Coronary artery (tissue), 2 donors: ENCODE measurements around the gene NAT9.

Source experiments
- DNase-seq: peaks from one replicate; pipeline ENCODE4 v3.0.0-alpha.2; 2017; ENCODE audit warnings: low spot score
- H3K27ac ChIP-seq, 2 donors: fragments of 200-600 bp; sonication (generic); one replicate each; pipeline ENCODE4 v1.5.1; 2016 to 2019
- H3K4me3 ChIP-seq: fragments of 200-600 bp; sonication (generic); 2 replicates; pipeline ENCODE4 v1.5.1; 2016; ENCODE audit warnings: mild to moderate bottlenecking, moderate library complexity
- TF ChIP-seq, protein P1 (sequence below): fragments of 200-600 bp; sonication (generic); IDR thresholded peaks from one replicate; pipeline ENCODE4 v1.5.1; 2019; ENCODE audit warnings: antibody characterized with exemption

NAT9 gene

GRCh38 chr17:74810699-74811485 lies 34.7 kb upstream of the NAT9 start:
- H3K4me3 ChIP-seq, result no peak overlapping the region
- TF ChIP-seq, protein P1, sequence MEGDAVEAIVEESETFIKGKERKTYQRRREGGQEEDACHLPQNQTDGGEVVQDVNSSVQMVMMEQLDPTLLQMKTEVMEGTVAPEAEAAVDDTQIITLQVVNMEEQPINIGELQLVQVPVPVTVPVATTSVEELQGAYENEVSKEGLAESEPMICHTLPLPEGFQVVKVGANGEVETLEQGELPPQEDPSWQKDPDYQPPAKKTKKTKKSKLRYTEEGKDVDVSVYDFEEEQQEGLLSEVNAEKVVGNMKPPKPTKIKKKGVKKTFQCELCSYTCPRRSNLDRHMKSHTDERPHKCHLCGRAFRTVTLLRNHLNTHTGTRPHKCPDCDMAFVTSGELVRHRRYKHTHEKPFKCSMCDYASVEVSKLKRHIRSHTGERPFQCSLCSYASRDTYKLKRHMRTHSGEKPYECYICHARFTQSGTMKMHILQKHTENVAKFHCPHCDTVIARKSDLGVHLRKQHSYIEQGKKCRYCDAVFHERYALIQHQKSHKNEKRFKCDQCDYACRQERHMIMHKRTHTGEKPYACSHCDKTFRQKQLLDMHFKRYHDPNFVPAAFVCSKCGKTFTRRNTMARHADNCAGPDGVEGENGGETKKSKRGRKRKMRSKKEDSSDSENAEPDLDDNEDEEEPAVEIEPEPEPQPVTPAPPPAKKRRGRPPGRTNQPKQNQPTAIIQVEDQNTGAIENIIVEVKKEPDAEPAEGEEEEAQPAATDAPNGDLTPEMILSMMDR, result no peak
- H3K27ac ChIP-seq, result no peak overlapping the region
- DNase-seq, result no peak

- TF ChIP-seq, protein P1, result no peak
- Histone ChIP-seq H3K4me3 (no peak overlapping the region), H3K27ac (no peak overlapping the region)
- no peak for DNase-seq
These were observed 32.7 kb upstream of the NAT9 start for GRCh38 chr17:74808714-74809430.

GRCh38 chr17:74807925-74808324 lies 31.8 kb upstream of the NAT9 start:
- Histone ChIP-seq H3K4me3 (no peak overlapping the region), H3K27ac (no peak overlapping the region)
- TF ChIP-seq, protein P1, result no peak
- DNase-seq, result no peak

DNA sequence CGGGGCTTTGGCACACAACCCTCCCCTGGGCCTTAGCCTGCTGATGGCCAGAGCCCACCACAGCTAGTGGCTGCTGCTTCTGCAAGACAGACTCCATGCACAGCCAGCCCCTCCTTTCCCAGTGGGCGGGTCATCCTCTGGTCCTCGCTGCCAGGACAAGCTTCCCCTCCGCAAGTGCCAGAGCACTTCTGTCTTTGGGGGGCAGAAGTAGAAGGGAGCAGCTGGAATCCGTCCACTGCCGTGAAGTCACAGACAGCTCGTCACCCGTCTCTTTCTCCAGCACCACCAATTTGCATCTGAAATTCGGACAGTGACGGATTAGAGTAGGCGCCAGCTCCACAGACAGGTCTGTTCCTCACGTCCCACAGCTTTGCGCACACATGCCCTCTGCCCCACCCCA lies 31.3 kb upstream of the NAT9 start:
- no peak for DNase-seq
- H3K27ac ChIP-seq, result no peak overlapping the region
- no peak overlapping the region for H3K4me3 ChIP-seq
- TF ChIP-seq, protein P1, result no peak

DNA sequence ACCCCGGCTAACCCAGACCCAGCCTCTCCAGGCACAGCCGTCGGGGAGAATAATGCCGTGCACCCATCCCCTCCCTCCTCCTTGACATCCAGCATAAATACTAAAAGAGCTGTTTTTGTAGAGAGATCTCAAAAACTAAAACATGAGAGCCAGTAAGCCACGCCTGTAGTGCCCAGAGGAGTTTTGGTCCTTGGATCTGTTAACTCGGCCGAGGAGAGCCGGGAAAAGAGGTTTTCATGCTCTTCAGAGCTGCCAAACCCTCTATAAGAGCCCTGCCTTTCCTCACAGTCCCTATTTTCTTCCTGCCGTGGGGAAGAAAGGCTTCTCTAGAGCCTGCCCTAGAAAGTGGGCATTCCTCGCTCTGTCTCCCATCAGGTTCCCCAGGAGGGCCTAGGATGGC lies 30.2 kb upstream of the NAT9 start:
- Histone ChIP-seq H3K4me3 (no peak overlapping the region), H3K27ac (no peak overlapping the region)
- TF ChIP-seq, protein P1, result no peak
- no peak for DNase-seq

DNA sequence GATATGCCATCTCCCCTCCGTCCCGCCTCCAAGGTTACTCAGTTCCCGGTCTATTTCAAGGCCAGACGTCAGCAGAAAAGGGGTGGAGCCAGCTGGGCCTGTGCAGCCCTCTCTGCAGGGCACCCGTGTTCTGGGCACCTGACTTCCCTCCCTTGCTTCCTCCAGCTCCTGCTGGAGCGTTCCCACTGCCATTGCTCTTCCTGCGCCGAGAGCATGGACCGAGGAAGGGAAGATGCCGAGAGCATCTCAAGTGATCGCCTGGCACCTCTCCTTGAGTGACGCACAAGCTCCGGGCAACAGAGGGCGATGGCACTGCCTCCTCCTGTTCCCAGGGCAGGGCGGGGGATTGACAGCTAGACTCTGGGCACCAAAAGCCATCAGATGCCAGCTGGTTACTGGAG lies 29.4 kb upstream of the NAT9 start:
- H3K27ac ChIP-seq, result no peak overlapping the region
- DNase-seq, result no peak
- no peak overlapping the region for H3K4me3 ChIP-seq
- TF ChIP-seq, protein P1, result no peak

GRCh38 chr17:74804683-74805082 lies 28.5 kb upstream of the NAT9 start:
- DNase-seq, result no peak
- TF ChIP-seq, protein P1, result no peak
- no peak overlapping the region for H3K4me3 ChIP-seq
- no peak overlapping the region for H3K27ac ChIP-seq
